Left lung (tissue), 10 donors: ENCODE measurements around the gene FGF3. TPM values are rescaled to one million over a fixed set of nuclear protein-coding genes. Genes with fewer than 3 reads are reported as not detected.
A peak's percentile ranks its signal among the peaks of the same experiment; 100 is the strongest.

Source experiments
- ATAC-seq: fragments of 200-7000 bp; cut with Tn5 transposase; one replicate; pipeline ENCODE4 v1.9.1; 2020; ENCODE audit warnings: moderate library complexity
- DNase-seq, 4 donors: peaks; one replicate each; pipeline ENCODE4 v3.0.0-alpha.2; 2013 to 2020
- H3K27ac ChIP-seq, 2 donors: fragments of 200-600 bp; sonication (generic) in 1 of 2; one replicate each; pipeline versions ENCODE4 v1.5.0 to v1.8.0; 2020 to 2021
- H3K27me3 ChIP-seq, 2 donors: fragments of 200-600 bp; sonication (generic) in 1 of 2; one replicate each; pipeline versions ENCODE4 v1.5.0 to v1.8.0; 2020 to 2021
- H3K36me3 ChIP-seq, 2 donors: fragments of 200-600 bp; sonication (generic) in 1 of 2; one replicate each; pipeline versions ENCODE4 v1.5.0 to v1.8.0; 2020 to 2021
- H3K4me1 ChIP-seq, 2 donors: fragments of 200-600 bp; one replicate each; pipeline ENCODE4 v1.8.0; 2021
- H3K4me3 ChIP-seq, 2 donors: fragments of 200-600 bp; sonication (generic) in 1 of 2; one replicate each; pipeline versions ENCODE4 v1.5.0 to v1.8.0; 2020 to 2021; ENCODE audit warnings: mild to moderate bottlenecking in 1 of 2
- H3K9me3 ChIP-seq, 2 donors: fragments of 200-600 bp; sonication (generic) in 1 of 2; one replicate each; pipeline versions ENCODE4 v1.5.0 to v1.8.0; 2020 to 2021
- intact Hi-C, 2 donors: fragments of 100-400 bp; cut with DNase I; formaldehyde crosslinking; loops; one replicate each; pipeline versions ENCODE4 v1.11.2 to v1.14.2; 2022
- polyA plus RNA-seq, 6 donors: library from polyadenylated mRNA; unstranded; fragments of 120-200 nt; gene quantifications; one replicate each; pipeline ENCODE4 v1.2.1, GENCODE V29; 2013; ENCODE audit not compliant: insufficient read length in 6 of 6
- total RNA-seq, 2 donors: library from RNA; stranded (reverse); fragmentation: NEBNext Ultra II Directional; extraction: Animal tissue kit (Norgen Biotek cat#: 25700); gene quantifications; one replicate each; pipeline ENCODE4 v1.2.1, GENCODE V29; 2021
- TF ChIP-seq, protein P1 (sequence below), 2 donors: fragments of 200-600 bp; sonication (generic) in 1 of 2; IDR thresholded peaks; one replicate each; pipeline versions ENCODE4 v1.5.0 to v1.8.0; 2021; ENCODE audit warnings: antibody characterized with exemption in 2 of 2
- donor health status: DM: no; HTN: yes; CAD: no.
- donor health status: DM: no; HTN: no; CAD: no.

The FGF3 gene
- total and polyA plus RNA-seq, 8 donors = not detected

DNA sequence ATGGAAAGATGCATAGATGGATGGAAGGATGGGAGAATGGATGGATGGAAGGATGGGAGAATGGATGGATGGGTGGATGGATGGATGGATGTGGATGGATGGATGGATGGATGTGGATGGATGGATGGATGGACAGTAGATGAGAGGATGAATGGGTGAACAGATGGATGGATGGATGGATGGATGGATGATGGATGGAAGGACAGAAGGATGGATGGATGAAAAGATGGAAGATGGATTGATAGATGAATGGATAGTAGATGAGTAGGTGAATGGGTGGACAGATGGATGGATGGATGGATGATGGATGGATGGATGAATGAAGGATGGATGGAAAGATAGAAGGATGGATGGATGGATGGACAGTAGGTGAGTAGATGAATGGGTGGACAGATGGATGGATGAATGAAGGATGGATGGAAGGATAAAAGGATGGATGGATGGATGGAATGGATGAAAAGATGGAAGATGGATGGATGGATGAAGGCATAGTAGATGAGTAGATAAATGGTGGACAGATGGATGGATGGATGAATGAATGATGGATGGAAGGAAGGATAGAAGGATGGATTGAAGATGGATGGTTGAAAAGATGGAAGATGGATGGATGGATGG is 15.5 kb downstream of the FGF3 start:
- intact Hi-C loops = no loop called here
- DNase-seq = no peak
- no peaks in the 10 kb centered on the region for H3K4me1 ChIP-seq
- TF ChIP-seq, protein P1, sequence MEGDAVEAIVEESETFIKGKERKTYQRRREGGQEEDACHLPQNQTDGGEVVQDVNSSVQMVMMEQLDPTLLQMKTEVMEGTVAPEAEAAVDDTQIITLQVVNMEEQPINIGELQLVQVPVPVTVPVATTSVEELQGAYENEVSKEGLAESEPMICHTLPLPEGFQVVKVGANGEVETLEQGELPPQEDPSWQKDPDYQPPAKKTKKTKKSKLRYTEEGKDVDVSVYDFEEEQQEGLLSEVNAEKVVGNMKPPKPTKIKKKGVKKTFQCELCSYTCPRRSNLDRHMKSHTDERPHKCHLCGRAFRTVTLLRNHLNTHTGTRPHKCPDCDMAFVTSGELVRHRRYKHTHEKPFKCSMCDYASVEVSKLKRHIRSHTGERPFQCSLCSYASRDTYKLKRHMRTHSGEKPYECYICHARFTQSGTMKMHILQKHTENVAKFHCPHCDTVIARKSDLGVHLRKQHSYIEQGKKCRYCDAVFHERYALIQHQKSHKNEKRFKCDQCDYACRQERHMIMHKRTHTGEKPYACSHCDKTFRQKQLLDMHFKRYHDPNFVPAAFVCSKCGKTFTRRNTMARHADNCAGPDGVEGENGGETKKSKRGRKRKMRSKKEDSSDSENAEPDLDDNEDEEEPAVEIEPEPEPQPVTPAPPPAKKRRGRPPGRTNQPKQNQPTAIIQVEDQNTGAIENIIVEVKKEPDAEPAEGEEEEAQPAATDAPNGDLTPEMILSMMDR (IDR thresholded peaks at IDR 0.05) = no peak
- H3K4me3 ChIP-seq = no peak overlapping the region
- no peak for ATAC-seq
- no peaks in the 10 kb centered on the region for H3K36me3 ChIP-seq
- peaks cover 0 to 4% of the 10 kb centered on the region in 2 donors for H3K9me3 ChIP-seq
- H3K27me3 ChIP-seq = peaks cover 0 to 32% of the 10 kb centered on the region in 2 donors
- H3K27ac ChIP-seq = no peak overlapping the region

GRCh38 chr11:69803022-69803421 is 16.2 kb downstream of the FGF3 start:
- intact Hi-C loops = no loop called here
- Histone ChIP-seq H3K36me3 (no peaks in the 10 kb centered on the region), H3K27me3 (peaks cover 0 to 29% of the 10 kb centered on the region in 2 donors), H3K4me1 (no peaks in the 10 kb centered on the region), H3K4me3 (no peak overlapping the region), H3K9me3 (peaks cover 0 to 4% of the 10 kb centered on the region in 2 donors), H3K27ac (no peak overlapping the region)
- DNase-seq = peak in 1 of 4 donors; percentile 3
- TF ChIP-seq, protein P1 (IDR thresholded peaks at IDR 0.05) = no peak
- ATAC-seq = no peak

DNA sequence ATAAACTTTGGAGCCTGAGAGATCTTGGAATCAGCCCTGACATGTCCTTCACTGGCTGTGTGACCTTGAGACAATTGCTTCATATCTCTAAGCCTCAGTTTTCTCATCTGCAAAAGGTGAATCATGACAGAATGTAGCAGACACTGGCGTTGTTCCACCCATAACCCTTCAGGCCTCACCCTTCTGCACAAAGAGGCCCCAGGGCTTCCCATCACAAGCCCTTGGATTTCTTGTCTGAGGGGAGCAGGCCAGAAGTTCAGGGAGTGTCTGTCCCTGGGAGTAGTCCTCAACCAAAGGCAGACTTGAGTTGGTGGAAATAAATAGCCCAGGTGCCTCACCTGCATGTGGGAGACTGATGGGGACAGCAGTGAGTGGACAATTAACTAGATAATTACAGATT is 16.6 kb downstream of the FGF3 start:
- no peak for DNase-seq
- Histone ChIP-seq H3K36me3 (no peaks in the 10 kb centered on the region), H3K27me3 (peaks cover 0 to 29% of the 10 kb centered on the region in 2 donors), H3K9me3 (peaks cover 0 to 4% of the 10 kb centered on the region in 2 donors), H3K4me1 (no peaks in the 10 kb centered on the region), H3K4me3 (no peak overlapping the region), H3K27ac (no peak overlapping the region)
- no peak for ATAC-seq
- TF ChIP-seq, protein P1 (IDR thresholded peaks at IDR 0.05) = no peak
- intact Hi-C loops = no loop called here

DNA sequence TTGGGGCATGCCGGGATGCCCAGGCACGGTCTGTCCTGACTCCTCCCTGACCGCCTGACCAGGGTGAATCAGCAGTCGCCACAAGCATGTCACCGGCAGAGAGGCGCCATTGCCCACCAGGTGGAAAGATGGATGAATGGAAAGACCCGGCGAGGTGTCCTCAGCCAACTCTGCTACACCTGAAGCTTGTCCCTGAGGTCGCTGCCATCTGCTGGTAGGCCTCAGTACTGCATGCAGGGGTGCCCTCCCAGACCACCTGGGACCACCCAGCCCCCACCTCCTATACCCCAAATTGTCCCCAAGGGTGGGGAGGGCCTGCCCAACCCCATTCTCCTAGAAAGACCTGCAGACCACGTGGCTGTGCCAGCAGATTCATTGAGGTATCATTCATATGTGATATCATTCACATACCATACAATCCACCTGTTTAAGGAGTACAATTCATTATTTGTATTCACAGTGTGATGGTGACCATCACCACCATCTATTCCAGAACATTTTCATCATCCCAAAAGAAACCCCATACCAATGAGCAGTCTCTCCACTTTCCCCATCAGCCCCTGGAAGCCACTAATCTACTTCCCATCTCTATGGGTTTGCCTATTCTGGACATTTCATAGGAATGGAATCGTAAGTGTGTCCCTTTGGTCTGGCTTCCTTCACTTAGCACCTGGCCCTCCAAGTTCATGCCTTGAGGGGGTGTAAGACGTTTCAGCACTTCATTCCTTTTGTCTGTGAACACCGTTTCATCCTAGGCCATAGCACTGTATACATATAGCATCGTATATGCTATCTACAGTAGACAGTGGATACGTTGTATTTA is 17.5 kb downstream of the FGF3 start:
- TF ChIP-seq, protein P1 (IDR thresholded peaks at IDR 0.05) = peak; percentile 53 to 66
- Histone ChIP-seq H3K4me1 (no peaks in the 10 kb centered on the region), H3K9me3 (peaks cover 0 to 4% of the 10 kb centered on the region in 2 donors), H3K36me3 (no peaks in the 10 kb centered on the region), H3K27me3 (peaks cover 0 to 31% of the 10 kb centered on the region in 2 donors), H3K4me3 (no peak overlapping the region), H3K27ac (no peak overlapping the region)
- intact Hi-C loops = no loop called here
- peak in 1 of 4 donors; percentile 68 for DNase-seq
- ATAC-seq = peak; percentile 62

DNA sequence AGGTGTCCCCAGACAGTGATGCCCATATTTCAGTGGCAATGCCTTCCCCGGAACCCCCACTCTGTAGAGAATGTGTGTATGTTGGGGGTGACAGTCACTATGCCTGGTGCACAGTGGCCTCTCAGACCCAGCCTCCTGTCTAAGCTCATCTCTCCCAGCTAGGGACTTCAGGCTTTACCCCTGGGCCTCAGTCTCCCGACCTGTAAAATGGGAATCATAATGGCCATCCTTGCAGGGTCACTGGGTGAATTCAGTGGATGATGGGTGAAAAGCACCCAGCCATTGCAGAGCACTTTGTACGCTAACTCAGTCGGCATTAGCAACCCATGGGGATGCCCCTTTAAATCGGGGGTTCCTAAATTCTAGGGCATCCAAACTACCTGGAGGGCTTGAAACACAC is 18.9 kb downstream of the FGF3 start:
- H3K27me3 ChIP-seq = peaks cover 0 to 30% of the 10 kb centered on the region in 2 donors
- no peak overlapping the region for H3K27ac ChIP-seq
- TF ChIP-seq, protein P1 (IDR thresholded peaks at IDR 0.05) = no peak
- ATAC-seq (no peak), DNase-seq (peak in 1 of 4 donors; percentile 1)
- H3K4me1 ChIP-seq = no peaks in the 10 kb centered on the region
- no peaks in the 10 kb centered on the region for H3K36me3 ChIP-seq
- peaks cover 0 to 4% of the 10 kb centered on the region in 2 donors for H3K9me3 ChIP-seq
- H3K4me3 ChIP-seq = no peak overlapping the region
- intact Hi-C loops = no loop called here
